ENCODE results near the gene KCNH8. TPM values are rescaled to one million over a fixed set of nuclear protein-coding genes. Genes with fewer than 3 reads are reported as not detected.
"Not testable (repeated sequence)": the region's sequence is repeated elsewhere in the genome, so short reads cannot be mapped to it uniquely, and the experiment has no call there.

The KCNH8 gene
- total RNA-seq = under 1 TPM; 0.05 to 0.08 TPM
- polyA plus RNA-seq = under 1 TPM in 1 of 2 donors, not detected in 1; 0.02 TPM

DNA sequence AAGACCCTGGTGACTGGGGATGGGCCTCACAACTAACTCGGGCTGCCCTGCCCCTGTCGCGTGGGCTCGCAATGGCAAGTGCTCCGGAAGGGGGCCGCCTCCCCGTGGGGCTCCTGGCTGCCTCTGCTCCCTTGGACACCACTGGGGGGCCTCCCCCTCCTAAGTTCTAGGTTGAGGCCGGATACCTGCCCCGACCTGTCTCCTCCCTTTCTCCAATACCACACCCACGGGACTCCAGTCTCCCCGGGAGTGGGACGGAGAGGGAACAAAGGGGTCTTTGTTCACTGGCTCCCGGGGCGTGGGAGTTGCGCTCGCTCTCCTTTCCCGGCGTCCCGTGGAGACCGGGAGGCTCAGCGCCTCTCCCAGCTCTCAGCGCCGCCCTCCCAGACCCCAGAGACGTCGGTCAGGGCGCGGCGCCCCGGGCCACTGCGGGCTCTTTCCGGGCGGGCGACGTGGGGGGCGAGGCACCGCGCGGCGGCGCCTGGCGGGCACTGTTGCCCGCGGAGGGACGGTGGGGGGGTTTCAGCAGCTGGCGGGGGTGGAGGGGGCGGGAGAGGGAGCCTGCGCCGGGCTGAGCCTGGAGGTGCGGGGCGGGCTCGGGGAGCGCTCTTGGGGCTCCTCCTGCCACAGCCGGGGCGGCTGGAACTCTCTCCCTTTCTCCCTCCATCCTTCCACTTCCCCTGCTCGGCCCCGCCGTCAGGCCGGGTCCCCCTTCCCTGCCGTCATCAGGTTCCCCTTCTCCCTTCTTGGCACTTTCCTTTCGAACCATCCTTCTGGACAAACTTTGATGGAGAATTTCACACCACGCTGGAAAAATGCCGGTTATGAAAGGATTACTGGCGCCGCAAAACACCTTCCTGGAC, at the start of gene KCNH8:
Gene KCNH8, plus strand, starts transcription at position 606 of the 863 bp plus-strand sequence. Its CDS starts 210 bp downstream, at position 816.
- no peak for DNase-seq (ENCODE audit: low spot score)
- Histone ChIP-seq H3K9ac (ENCODE audit: low read depth in 1 of 2, low read length in 2 of 2) (no peak within 1 kb of the TSS), H3K36me3 (ENCODE audit: control insufficient read depth in 4 of 4, insufficient read depth in 3 of 4, low read depth in 1 of 4, low read length in 3 of 4) (no peaks in the 10 kb centered on the region), H3K4me3 (ENCODE audit: low read depth in 1 of 3, low read length in 3 of 3) (peak within 1 kb of the TSS in 2 of 3 donors; percentile 69 to 78), H3K4me1 (ENCODE audit: control insufficient read depth in 4 of 4, insufficient read depth in 4 of 4, low read length in 3 of 4) (peaks cover 8 to 19% (median 13%) of the 10 kb centered on the region in 4 donors), H3K9me3 (ENCODE audit: control insufficient read depth in 4 of 4, low read length in 3 of 4) (peaks cover 0 to 5% (median 3%) of the 10 kb centered on the region in 4 donors), H3K27ac (ENCODE audit: low read depth in 1 of 2, low read length in 2 of 2) (no peak within 1 kb of the TSS), H3K27me3 (ENCODE audit: control insufficient read depth in 4 of 4, insufficient read depth in 4 of 4, low read length in 3 of 4) (peaks cover 0 to 4% (median 0%) of the 10 kb centered on the region in 4 donors)
- TF ChIP-seq YY1 (IDR thresholded peaks at IDR 0.05) = no peak
- WGBS = 4% methylated on average over 64 of the region's 64 CpGs

GRCh38 chr3:19102654-19103290, 45.5 kb upstream of the KCNH8 start:
- H3K27ac ChIP-seq (ENCODE audit: low read depth in 1 of 2, low read length in 2 of 2) = not testable (repeated sequence)
- WGBS = 65% methylated on average over 27 of the region's 29 CpGs

DNA sequence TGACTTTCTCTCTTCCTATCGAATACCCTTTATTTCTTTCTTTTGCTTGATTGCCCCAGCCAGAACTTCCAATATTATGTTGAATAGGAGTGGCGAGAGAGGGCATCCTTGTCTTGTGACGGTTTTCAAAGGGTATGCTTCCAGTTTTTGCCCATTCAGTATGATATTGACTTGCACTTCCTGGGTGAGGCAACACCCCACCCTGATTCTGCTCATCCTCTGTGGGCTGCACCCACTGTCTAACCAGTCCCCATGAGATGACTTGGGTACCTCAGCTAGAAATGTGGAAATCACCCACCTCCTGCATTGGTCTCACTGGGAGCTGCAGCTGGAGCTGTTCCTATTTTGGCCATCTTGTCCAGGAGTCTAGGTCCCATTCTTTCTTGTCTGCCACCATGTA, 44.8 kb upstream of the KCNH8 start:
- no peaks in the 10 kb centered on the region for H3K4me1 ChIP-seq (ENCODE audit: control insufficient read depth in 4 of 4, insufficient read depth in 4 of 4, low read length in 3 of 4)
- no peak overlapping the region for H3K9ac ChIP-seq (ENCODE audit: low read depth in 1 of 2, low read length in 2 of 2)
- H3K4me3 ChIP-seq (ENCODE audit: low read depth in 1 of 3, low read length in 3 of 3) = no peak overlapping the region
- H3K36me3 ChIP-seq (ENCODE audit: control insufficient read depth in 4 of 4, insufficient read depth in 3 of 4, low read depth in 1 of 4, low read length in 3 of 4) = no peaks in the 10 kb centered on the region
- no peaks in the 10 kb centered on the region for H3K27me3 ChIP-seq (ENCODE audit: control insufficient read depth in 4 of 4, insufficient read depth in 4 of 4, low read length in 3 of 4)
- no peak for DNase-seq (ENCODE audit: low spot score)
- peaks cover 0 to 4% (median 1%) of the 10 kb centered on the region in 4 donors for H3K9me3 ChIP-seq (ENCODE audit: control insufficient read depth in 4 of 4, low read length in 3 of 4)
- no peak overlapping the region for H3K27ac ChIP-seq (ENCODE audit: low read depth in 1 of 2, low read length in 2 of 2)
- WGBS = 73% methylated on average over 3 of the region's 3 CpGs
- no peak for TF ChIP-seq HNF4A (conservative IDR thresholded peaks at IDR 0.05)
- TF ChIP-seq GABPA (IDR thresholded peaks at IDR 0.05 in 1 of 2, conservative IDR thresholded peaks at IDR 0.05 in 1 of 2) = no peak
- TF ChIP-seq, protein P1, sequence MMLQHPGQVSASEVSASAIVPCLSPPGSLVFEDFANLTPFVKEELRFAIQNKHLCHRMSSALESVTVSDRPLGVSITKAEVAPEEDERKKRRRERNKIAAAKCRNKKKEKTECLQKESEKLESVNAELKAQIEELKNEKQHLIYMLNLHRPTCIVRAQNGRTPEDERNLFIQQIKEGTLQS (IDR thresholded peaks at IDR 0.05) = no peak
- TF ChIP-seq CTCF (IDR thresholded peaks at IDR 0.05; ENCODE audit: low read depth, low read length, missing input control) = no peak
- TF ChIP-seq JUND (IDR thresholded peaks at IDR 0.05) = no peak
- no peak for TF ChIP-seq HNF4G (IDR thresholded peaks at IDR 0.05)
- no peak for TF ChIP-seq FOXA1 (IDR thresholded peaks at IDR 0.05)
- TF ChIP-seq EGR1 (IDR thresholded peaks at IDR 0.05; ENCODE audit: low read depth in 2 of 2) = no peak
- no peak for TF ChIP-seq YY1 (IDR thresholded peaks at IDR 0.05)
- no peak for TF ChIP-seq RAD21 (IDR thresholded peaks at IDR 0.05)
- no peak for TF ChIP-seq TAF1 (conservative IDR thresholded peaks at IDR 0.05)
- TF ChIP-seq SP1 (IDR thresholded peaks at IDR 0.05) = no peak
- TF ChIP-seq FOXA2 (IDR thresholded peaks at IDR 0.05) = no peak
- TF ChIP-seq, protein P2, sequence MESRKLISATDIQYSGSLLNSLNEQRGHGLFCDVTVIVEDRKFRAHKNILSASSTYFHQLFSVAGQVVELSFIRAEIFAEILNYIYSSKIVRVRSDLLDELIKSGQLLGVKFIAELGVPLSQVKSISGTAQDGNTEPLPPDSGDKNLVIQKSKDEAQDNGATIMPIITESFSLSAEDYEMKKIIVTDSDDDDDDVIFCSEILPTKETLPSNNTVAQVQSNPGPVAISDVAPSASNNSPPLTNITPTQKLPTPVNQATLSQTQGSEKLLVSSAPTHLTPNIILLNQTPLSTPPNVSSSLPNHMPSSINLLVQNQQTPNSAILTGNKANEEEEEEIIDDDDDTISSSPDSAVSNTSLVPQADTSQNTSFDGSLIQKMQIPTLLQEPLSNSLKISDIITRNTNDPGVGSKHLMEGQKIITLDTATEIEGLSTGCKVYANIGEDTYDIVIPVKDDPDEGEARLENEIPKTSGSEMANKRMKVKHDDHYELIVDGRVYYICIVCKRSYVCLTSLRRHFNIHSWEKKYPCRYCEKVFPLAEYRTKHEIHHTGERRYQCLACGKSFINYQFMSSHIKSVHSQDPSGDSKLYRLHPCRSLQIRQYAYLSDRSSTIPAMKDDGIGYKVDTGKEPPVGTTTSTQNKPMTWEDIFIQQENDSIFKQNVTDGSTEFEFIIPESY (IDR thresholded peaks at IDR 0.05) = no peak
- no peak for TF ChIP-seq RXRA (IDR thresholded peaks at IDR 0.05)
- TF ChIP-seq MAX (IDR thresholded peaks at IDR 0.05) = no peak
- TF ChIP-seq NR2F2 (IDR thresholded peaks at IDR 0.05) = no peak
- no peak for TF ChIP-seq REST (IDR thresholded peaks at IDR 0.05)

More at GRCh38 chr3:19102654-19103290, 45.5 kb upstream of the KCNH8 start:
- not testable (repeated sequence) for H3K9ac ChIP-seq (ENCODE audit: low read depth in 1 of 2, low read length in 2 of 2); DNase-seq (ENCODE audit: low spot score); H3K4me3 ChIP-seq (ENCODE audit: low read depth in 1 of 3, low read length in 3 of 3); H3K4me1 ChIP-seq (ENCODE audit: control insufficient read depth in 4 of 4, insufficient read depth in 4 of 4, low read length in 3 of 4); H3K27me3 ChIP-seq (ENCODE audit: control insufficient read depth in 4 of 4, insufficient read depth in 4 of 4, low read length in 3 of 4); H3K36me3 ChIP-seq (ENCODE audit: control insufficient read depth in 4 of 4, insufficient read depth in 3 of 4, low read depth in 1 of 4, low read length in 3 of 4); H3K9me3 ChIP-seq (ENCODE audit: control insufficient read depth in 4 of 4, low read length in 3 of 4)
